ENCODE results near the gene WDR91.
"Not testable (repeated sequence)": the region's sequence is repeated elsewhere in the genome, so short reads cannot be mapped to it uniquely, and the experiment has no call there.

The WDR91 gene

GRCh38 chr7:135171581-135172291 lies 39.6 kb downstream of the WDR91 start:
- H3K9me3 ChIP-seq (ENCODE audit: low read length); H3K27me3 ChIP-seq (ENCODE audit: control insufficient read depth in 1 of 2, insufficient read depth in 2 of 2, low read length in 2 of 2); H3K9ac ChIP-seq (ENCODE audit: low read length): not testable (repeated sequence)
- peak overlapping the region in 1 of 2 donors; percentile 79 for H3K4me3 ChIP-seq (ENCODE audit: low read depth in 1 of 2, low read length in 2 of 2)
- H3K4me1 ChIP-seq (ENCODE audit: insufficient read depth, low read length), result peaks cover 27% of the 10 kb centered on the region
- H3K36me3 ChIP-seq (ENCODE audit: insufficient read depth, low read length), result peaks cover 17% of the 10 kb centered on the region
- peak overlapping the region; percentile 49 for H3K27ac ChIP-seq (ENCODE audit: low read depth, low read length)

- H3K9ac ChIP-seq (ENCODE audit: low read length); H3K27me3 ChIP-seq (ENCODE audit: control insufficient read depth in 1 of 2, insufficient read depth in 2 of 2, low read length in 2 of 2); H3K9me3 ChIP-seq (ENCODE audit: low read length): not testable (repeated sequence)
- Histone ChIP-seq H3K4me1 (ENCODE audit: insufficient read depth, low read length) (peaks cover 27% of the 10 kb centered on the region), H3K27ac (ENCODE audit: low read depth, low read length) (peak overlapping the region; percentile 97), H3K4me3 (ENCODE audit: low read depth in 1 of 2, low read length in 2 of 2) (peak overlapping the region; percentile 79 to 90), H3K36me3 (ENCODE audit: insufficient read depth, low read length) (peaks cover 23% of the 10 kb centered on the region)
Observed at GRCh38 chr7:135170998-135171481, 40.3 kb downstream of the WDR91 start.

- H3K4me3 ChIP-seq (ENCODE audit: low read depth in 1 of 2, low read length in 2 of 2), result peak within 1 kb of the TSS; percentile 79 to 90
- H3K27me3 ChIP-seq (ENCODE audit: control insufficient read depth in 1 of 2, insufficient read depth in 2 of 2, low read length in 2 of 2), result no peaks in the 10 kb centered on the region
- peaks cover 27% of the 10 kb centered on the region for H3K4me1 ChIP-seq (ENCODE audit: insufficient read depth, low read length)
- H3K9me3 ChIP-seq (ENCODE audit: low read length), result no peaks in the 10 kb centered on the region
- peak within 1 kb of the TSS; percentile 97 for H3K27ac ChIP-seq (ENCODE audit: low read depth, low read length)
- H3K36me3 ChIP-seq (ENCODE audit: insufficient read depth, low read length), result peaks cover 29% of the 10 kb centered on the region
- peak within 1 kb of the TSS; percentile 84 for H3K9ac ChIP-seq (ENCODE audit: low read length)
Observed at GRCh38 chr7:135170274-135170997, 40.9 kb downstream of the WDR91 start, which contains the start of gene CYREN. Gene CYREN, minus strand, starts transcription at chr7:135170707. Its CDS starts 1,785 bp downstream, at chr7:135168922.

- no peaks in the 10 kb centered on the region for H3K27me3 ChIP-seq (ENCODE audit: control insufficient read depth in 1 of 2, insufficient read depth in 2 of 2, low read length in 2 of 2)
- H3K36me3 ChIP-seq (ENCODE audit: insufficient read depth, low read length), result peaks cover 34% of the 10 kb centered on the region
- peak overlapping the region; percentile 84 for H3K9ac ChIP-seq (ENCODE audit: low read length)
- H3K27ac ChIP-seq (ENCODE audit: low read depth, low read length), result peak overlapping the region; percentile 97
- H3K4me3 ChIP-seq (ENCODE audit: low read depth in 1 of 2, low read length in 2 of 2), result peak overlapping the region; percentile 79 to 90
- H3K9me3 ChIP-seq (ENCODE audit: low read length), result no peaks in the 10 kb centered on the region
- peaks cover 27% of the 10 kb centered on the region for H3K4me1 ChIP-seq (ENCODE audit: insufficient read depth, low read length)
Observed at GRCh38 chr7:135169964-135170273, 41.4 kb downstream of the WDR91 start.

GRCh38 chr7:135169141-135169963 lies 42.0 kb downstream of the WDR91 start:
- H3K9me3 ChIP-seq (ENCODE audit: low read length), result no peaks in the 10 kb centered on the region
- H3K9ac ChIP-seq (ENCODE audit: low read length), result peak overlapping the region; percentile 84
- no peaks in the 10 kb centered on the region for H3K27me3 ChIP-seq (ENCODE audit: control insufficient read depth in 1 of 2, insufficient read depth in 2 of 2, low read length in 2 of 2)
- H3K27ac ChIP-seq (ENCODE audit: low read depth, low read length), result peak overlapping the region; percentile 97
- peaks cover 27% of the 10 kb centered on the region for H3K4me1 ChIP-seq (ENCODE audit: insufficient read depth, low read length)
- peaks cover 37% of the 10 kb centered on the region for H3K36me3 ChIP-seq (ENCODE audit: insufficient read depth, low read length)
- H3K4me3 ChIP-seq (ENCODE audit: low read depth in 1 of 2, low read length in 2 of 2), result peak overlapping the region; percentile 79 to 90

GRCh38 chr7:135168489-135169140 lies 42.7 kb downstream of the WDR91 start:
- peaks cover 27% of the 10 kb centered on the region for H3K4me1 ChIP-seq (ENCODE audit: insufficient read depth, low read length)
- H3K9ac ChIP-seq (ENCODE audit: low read length), result no peak overlapping the region
- H3K9me3 ChIP-seq (ENCODE audit: low read length), result no peaks in the 10 kb centered on the region
- H3K36me3 ChIP-seq (ENCODE audit: insufficient read depth, low read length), result peaks cover 43% of the 10 kb centered on the region
- no peak overlapping the region for H3K27ac ChIP-seq (ENCODE audit: low read depth, low read length)
- H3K27me3 ChIP-seq (ENCODE audit: control insufficient read depth in 1 of 2, insufficient read depth in 2 of 2, low read length in 2 of 2), result no peaks in the 10 kb centered on the region
- no peak overlapping the region for H3K4me3 ChIP-seq (ENCODE audit: low read depth in 1 of 2, low read length in 2 of 2)

GRCh38 chr7:135168001-135168400 lies 43.3 kb downstream of the WDR91 start:
- Histone ChIP-seq H3K27me3 (ENCODE audit: control insufficient read depth in 1 of 2, insufficient read depth in 2 of 2, low read length in 2 of 2) (no peaks in the 10 kb centered on the region), H3K36me3 (ENCODE audit: insufficient read depth, low read length) (peaks cover 43% of the 10 kb centered on the region), H3K9ac (ENCODE audit: low read length) (no peak overlapping the region), H3K27ac (ENCODE audit: low read depth, low read length) (no peak overlapping the region), H3K4me3 (ENCODE audit: low read depth in 1 of 2, low read length in 2 of 2) (no peak overlapping the region), H3K4me1 (ENCODE audit: insufficient read depth, low read length) (peaks cover 27% of the 10 kb centered on the region), H3K9me3 (ENCODE audit: low read length) (no peaks in the 10 kb centered on the region)

- Histone ChIP-seq H3K36me3 (ENCODE audit: insufficient read depth, low read length) (peaks cover 44% of the 10 kb centered on the region), H3K9ac (ENCODE audit: low read length) (no peak overlapping the region), H3K4me1 (ENCODE audit: insufficient read depth, low read length) (peaks cover 27% of the 10 kb centered on the region), H3K9me3 (ENCODE audit: low read length) (no peaks in the 10 kb centered on the region), H3K4me3 (ENCODE audit: low read depth in 1 of 2, low read length in 2 of 2) (no peak overlapping the region), H3K27me3 (ENCODE audit: control insufficient read depth in 1 of 2, insufficient read depth in 2 of 2, low read length in 2 of 2) (no peaks in the 10 kb centered on the region), H3K27ac (ENCODE audit: low read depth, low read length) (no peak overlapping the region)
Observed at GRCh38 chr7:135167365-135167917, 43.9 kb downstream of the WDR91 start.

GRCh38 chr7:135166338-135166990 lies 44.9 kb downstream of the WDR91 start:
- Histone ChIP-seq H3K36me3 (ENCODE audit: insufficient read depth, low read length) (peaks cover 48% of the 10 kb centered on the region), H3K9me3 (ENCODE audit: low read length) (no peaks in the 10 kb centered on the region), H3K4me1 (ENCODE audit: insufficient read depth, low read length) (peaks cover 28% of the 10 kb centered on the region), H3K4me3 (ENCODE audit: low read depth in 1 of 2, low read length in 2 of 2) (no peak overlapping the region), H3K27me3 (ENCODE audit: control insufficient read depth in 1 of 2, insufficient read depth in 2 of 2, low read length in 2 of 2) (no peaks in the 10 kb centered on the region), H3K9ac (ENCODE audit: low read length) (no peak overlapping the region), H3K27ac (ENCODE audit: low read depth, low read length) (no peak overlapping the region)

GRCh38 chr7:135165862-135166261 lies 45.5 kb downstream of the WDR91 start:
- no peak overlapping the region for H3K27ac ChIP-seq (ENCODE audit: low read depth, low read length)
- no peaks in the 10 kb centered on the region for H3K27me3 ChIP-seq (ENCODE audit: control insufficient read depth in 1 of 2, insufficient read depth in 2 of 2, low read length in 2 of 2)
- no peak overlapping the region for H3K4me3 ChIP-seq (ENCODE audit: low read depth in 1 of 2, low read length in 2 of 2)
- H3K9ac ChIP-seq (ENCODE audit: low read length), result no peak overlapping the region
- no peaks in the 10 kb centered on the region for H3K9me3 ChIP-seq (ENCODE audit: low read length)
- H3K4me1 ChIP-seq (ENCODE audit: insufficient read depth, low read length), result peaks cover 31% of the 10 kb centered on the region
- H3K36me3 ChIP-seq (ENCODE audit: insufficient read depth, low read length), result peaks cover 48% of the 10 kb centered on the region

Data from muscle layer of colon (tissue), 2 donors.